Right lung (tissue), 5 donors: ENCODE data around the gene PRAMEF20. TPM values are rescaled to one million over a fixed set of nuclear protein-coding genes. Genes with fewer than 3 reads are reported as not detected.

Experiments used
- DNase-seq, 2 donors: peaks; one replicate each; pipeline ENCODE4 v3.0.0-alpha.2; 2013
- polyA plus RNA-seq, 5 donors: library from polyadenylated mRNA; unstranded; fragments of 120-200 nt; gene quantifications; one replicate each; pipeline versions ENCODE4 v1.2.1 to v1.2.3, GENCODE V29; 2013; ENCODE audit warnings: inconsistent platforms in 1 of 5, low replicate concordance in 1 of 5; ENCODE audit not compliant: insufficient read length in 5 of 5, insufficient read depth in 1 of 5

Gene PRAMEF20
- polyA plus RNA-seq, 5 donors = not detected

GRCh38 chr1:13462682-13463081 lies 52.4 kb downstream of the PRAMEF20 start:
- no peak for DNase-seq

GRCh38 chr1:13465515-13465914 lies 55.3 kb downstream of the PRAMEF20 start:
- no peak for DNase-seq

GRCh38 chr1:13469343-13469742 lies 59.1 kb downstream of the PRAMEF20 start:
- no peak for DNase-seq

Other genes with a start within 250 kb of the PRAMEF20 start
- under 1 TPM in 2 of 5 donors, not detected in 3; 0.28 to 0.38 TPM for gene HNRNPCL4, start 244.8 kb upstream of the PRAMEF20 start, polyA plus RNA-seq
- not detected for gene PRAMEF9, start 238.6 kb upstream of the PRAMEF20 start, polyA plus RNA-seq
- not detected for gene PRAMEF13, start 209.0 kb upstream of the PRAMEF20 start, polyA plus RNA-seq
- gene PRAMEF18, start 184.3 kb upstream of the PRAMEF20 start, polyA plus RNA-seq = not detected
- gene PRAMEF5, start 156.3 kb upstream of the PRAMEF20 start, polyA plus RNA-seq = not detected
- gene PRAMEF8, start 125.3 kb upstream of the PRAMEF20 start, polyA plus RNA-seq = not detected
- not detected for gene PRAMEF33, start 106.9 kb upstream of the PRAMEF20 start, polyA plus RNA-seq
- gene PRAMEF15, start 94.9 kb upstream of the PRAMEF20 start, polyA plus RNA-seq = not detected
- gene PRAMEF14, start 63.3 kb upstream of the PRAMEF20 start, polyA plus RNA-seq = not detected
- gene PRAMEF19, start 38.5 kb upstream of the PRAMEF20 start, polyA plus RNA-seq = not detected
- gene PRAMEF17, start 20.8 kb upstream of the PRAMEF20 start, polyA plus RNA-seq = not detected
- gene LRRC38, start 103.6 kb downstream of the PRAMEF20 start, polyA plus RNA-seq = 1 to 10 TPM in 1 of 5 donors, not detected in 4; 1.5 TPM
- 10 to 100 TPM; 43.5 to 53.2 (median 49.5) TPM for gene PDPN, start 173.4 kb downstream of the PRAMEF20 start, polyA plus RNA-seq